K562 (cell line): ENCODE measurements around the gene HOXD12. TPM values are rescaled to one million over a fixed set of nuclear protein-coding genes. Genes with fewer than 3 reads are reported as not detected.

Source experiments
- ATF1 ChIP-seq, 2 experiments: fragments of 450-650 bp in 1 of 2; IDR thresholded peaks; 2 replicates each; pipeline ENCODE4 v1.6.1; 2016; ENCODE audit warnings: missing compliant biosample characterization in 1 of 2, missing genetic modification characterization in 1 of 2
- CC2D1A ChIP-seq: fragments of 450-650 bp; IDR thresholded peaks from 2 replicates; pipeline ENCODE4 v1.6.1; 2017; ENCODE audit warnings: mild to moderate bottlenecking
- CXXC5 ChIP-seq: fragments of 250-450 bp; sonication (Bioruptor Pico); IDR thresholded peaks from 2 replicates; pipeline ENCODE4 v1.8.0; 2022; ENCODE audit warnings: inconsistent platforms, mild to moderate bottlenecking, moderate library complexity
- E2F3 ChIP-seq: fragments of 250-450 bp; sonication (Bioruptor Pico); IDR thresholded peaks from 2 replicates; pipeline ENCODE4 v1.4.0; 2020; ENCODE audit warnings: mild to moderate bottlenecking
- JUNB ChIP-seq: fragments of 450-650 bp; formaldehyde crosslinking; conservative IDR thresholded peaks from 2 replicates; pipeline ENCODE4 v1.4.0; 2020; ENCODE audit warnings: mild to moderate bottlenecking
- JUND ChIP-seq, 2 experiments: IDR thresholded peaks; 2 replicates in 1 of 2; 3 replicates in 1 of 2; pipeline ENCODE4 v1.6.1; 2011; ENCODE audit warnings: borderline replicate concordance in 2 of 2, low read depth in 2 of 2, low read length in 2 of 2, improper control_type of control experiment in 1 of 2, missing biosample characterization in 1 of 2, missing genetic modification characterization in 1 of 2, missing genetic modification reagents in 1 of 2
- LCOR ChIP-seq: sonication (generic); formaldehyde crosslinking; IDR thresholded peaks from 2 replicates; pipeline ENCODE4 v1.8.0; 2022; ENCODE audit warnings: mild to moderate bottlenecking, missing genetic modification reagents
- NONO ChIP-seq, 2 experiments: fragments of 200-400 bp in 1 of 2; fragments of 450-650 bp in 1 of 2; formaldehyde crosslinking in 1 of 2; IDR thresholded peaks; 2 replicates each; pipeline ENCODE4 v1.6.1; 2017; ENCODE audit warnings: low read depth in 2 of 2, mild to moderate bottlenecking in 2 of 2, moderate library complexity in 2 of 2, low read length in 1 of 2
- RBM15 ChIP-seq: fragments of 200-400 bp; formaldehyde crosslinking; IDR thresholded peaks from 2 replicates; pipeline ENCODE4 v1.6.1; 2018; ENCODE audit warnings: mild to moderate bottlenecking, low read length, moderate library complexity; ENCODE audit not compliant: insufficient read depth
- SMC3 ChIP-seq: conservative IDR thresholded peaks from 2 replicates; pipeline ENCODE4 v1.6.1; 2011; ENCODE audit warnings: low read depth, low read length, improper control_type of control experiment; ENCODE audit not compliant: insufficient read depth
- ZNF507 ChIP-seq: conservative IDR thresholded peaks from 2 replicates; pipeline ENCODE4 v1.6.1; 2017; ENCODE audit warnings: missing genetic modification characterization, missing compliant biosample characterization
- polyA plus RNA-seq, 8 experiments: library from polyadenylated mRNA; depleted of rRNA in 4 of 8; stranded (reverse) in 5 of 8; unstranded in 3 of 8; fragments of >200 nt; fragmentation: Nextera tagmentation in 2 of 8; fragmentation: Illumina TruSeq in 1 of 8; extraction: Ambion mirVana in 2 of 8; extraction: Trizol in 1 of 8; gene quantifications; 2 replicates each; pipeline versions ENCODE4 v1.2.1 to v1.2.3, GENCODE V29; 2011 to 2014; ENCODE audit warnings: inconsistent platforms in 1 of 8, missing spikeins in 1 of 8
- total RNA-seq, 7 experiments: library from RNA; depleted of rRNA in 6 of 7; stranded (reverse); fragments of >200 nt in 6 of 7; fragmentation: Illumina TruSeq in 2 of 7; extraction: Trizol in 2 of 7; gene quantifications; 2 replicates each; pipeline versions ENCODE4 v1.2.1 to v1.2.3, GENCODE V29; 2011 to 2021; ENCODE audit warnings: low replicate concordance in 1 of 7
- TF ChIP-seq, protein P1 (sequence below): fragments of 250-450 bp; sonication (Bioruptor Pico); IDR thresholded peaks from 2 replicates; pipeline ENCODE4 v1.9.0; 2021; ENCODE audit warnings: mild to moderate bottlenecking, inconsistent platforms
- TF ChIP-seq, protein P2 (sequence below): sonication (generic); formaldehyde crosslinking; IDR thresholded peaks from 2 replicates; pipeline ENCODE4 v1.8.0; 2022; ENCODE audit warnings: missing genetic modification reagents, mild to moderate bottlenecking, moderate library complexity, borderline replicate concordance
- TF ChIP-seq, protein P3 (sequence below): sonication (generic); formaldehyde crosslinking; IDR thresholded peaks from 2 replicates; pipeline ENCODE4 v1.8.0; 2022; ENCODE audit warnings: mild to moderate bottlenecking, low read depth, missing genetic modification reagents
- TF ChIP-seq, protein P4 (sequence below): fragments of 450-650 bp; formaldehyde crosslinking; IDR thresholded peaks from 2 replicates; pipeline ENCODE4 v1.4.0; 2020; ENCODE audit warnings: mild to moderate bottlenecking, moderate library complexity
- TF ChIP-seq, protein P5 (sequence below), 2 experiments: IDR thresholded peaks; 2 replicates each; pipeline ENCODE4 v1.6.1; 2012; ENCODE audit warnings: improper control_type of control experiment in 2 of 2, low read depth in 2 of 2, low read length in 2 of 2, borderline replicate concordance in 1 of 2

HOXD12 gene
- total and polyA plus RNA-seq, 9 of the 15 experiments (the other 6 are each of a cell fraction or from before 2014, with no cell fraction given): not detected

DNA sequence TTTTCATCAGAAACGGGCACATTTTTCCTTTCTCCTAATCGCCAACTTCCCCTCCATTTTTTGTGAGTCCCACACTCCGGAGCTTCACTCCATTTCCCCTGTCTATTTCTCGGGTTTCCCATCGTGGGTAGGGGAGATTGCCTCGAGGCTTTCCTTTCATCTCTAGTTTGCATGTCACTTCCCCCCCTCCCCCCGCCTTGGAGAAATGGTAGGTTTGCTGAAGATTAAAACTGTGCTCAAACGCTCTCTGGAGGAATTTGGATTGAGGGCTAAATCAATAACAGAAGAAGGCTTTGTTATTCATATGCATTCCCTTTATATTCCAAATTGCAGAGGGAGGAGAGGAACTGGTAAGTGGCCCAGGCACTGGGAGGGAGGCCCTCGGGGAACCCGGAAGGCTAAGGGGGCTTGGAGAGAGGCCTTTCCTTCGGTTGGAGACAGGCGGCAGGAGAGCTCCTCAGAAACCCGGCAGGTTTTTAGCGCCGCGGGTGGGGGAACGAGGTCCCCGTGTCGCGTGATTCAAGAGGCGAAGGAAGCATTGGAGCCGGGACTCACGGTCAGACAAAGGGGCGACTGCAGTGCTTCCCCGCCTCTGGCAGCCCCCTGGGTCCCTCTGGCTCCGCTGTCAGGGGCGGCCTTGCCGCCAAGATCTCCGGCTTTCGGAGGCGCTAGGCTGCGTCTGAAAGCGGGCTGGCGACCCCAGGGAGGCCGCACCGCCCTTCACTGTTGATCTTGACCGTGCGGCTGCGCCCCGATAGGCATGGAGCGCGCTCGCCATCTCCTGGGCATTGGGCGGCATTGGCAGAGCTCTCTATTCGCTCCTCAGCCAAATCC lies 2.4 kb upstream of the HOXD12 start (continued):
- peak; percentile 91 for TF ChIP-seq SMC3
- peak; percentile 67 for TF ChIP-seq CXXC5 (CRISPR knock-in tag)
- TF ChIP-seq, protein P1, sequence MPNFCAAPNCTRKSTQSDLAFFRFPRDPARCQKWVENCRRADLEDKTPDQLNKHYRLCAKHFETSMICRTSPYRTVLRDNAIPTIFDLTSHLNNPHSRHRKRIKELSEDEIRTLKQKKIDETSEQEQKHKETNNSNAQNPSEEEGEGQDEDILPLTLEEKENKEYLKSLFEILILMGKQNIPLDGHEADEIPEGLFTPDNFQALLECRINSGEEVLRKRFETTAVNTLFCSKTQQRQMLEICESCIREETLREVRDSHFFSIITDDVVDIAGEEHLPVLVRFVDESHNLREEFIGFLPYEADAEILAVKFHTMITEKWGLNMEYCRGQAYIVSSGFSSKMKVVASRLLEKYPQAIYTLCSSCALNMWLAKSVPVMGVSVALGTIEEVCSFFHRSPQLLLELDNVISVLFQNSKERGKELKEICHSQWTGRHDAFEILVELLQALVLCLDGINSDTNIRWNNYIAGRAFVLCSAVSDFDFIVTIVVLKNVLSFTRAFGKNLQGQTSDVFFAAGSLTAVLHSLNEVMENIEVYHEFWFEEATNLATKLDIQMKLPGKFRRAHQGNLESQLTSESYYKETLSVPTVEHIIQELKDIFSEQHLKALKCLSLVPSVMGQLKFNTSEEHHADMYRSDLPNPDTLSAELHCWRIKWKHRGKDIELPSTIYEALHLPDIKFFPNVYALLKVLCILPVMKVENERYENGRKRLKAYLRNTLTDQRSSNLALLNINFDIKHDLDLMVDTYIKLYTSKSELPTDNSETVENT (CRISPR knock-in tag): 0 out of 2 replicates have a peak, but pooled peaks have one; percentile 36
- TF ChIP-seq JUNB: 0 out of 2 replicates have a peak, but pooled peaks have one; percentile 23
- TF ChIP-seq RBM15: no peak
- TF ChIP-seq, protein P2, sequence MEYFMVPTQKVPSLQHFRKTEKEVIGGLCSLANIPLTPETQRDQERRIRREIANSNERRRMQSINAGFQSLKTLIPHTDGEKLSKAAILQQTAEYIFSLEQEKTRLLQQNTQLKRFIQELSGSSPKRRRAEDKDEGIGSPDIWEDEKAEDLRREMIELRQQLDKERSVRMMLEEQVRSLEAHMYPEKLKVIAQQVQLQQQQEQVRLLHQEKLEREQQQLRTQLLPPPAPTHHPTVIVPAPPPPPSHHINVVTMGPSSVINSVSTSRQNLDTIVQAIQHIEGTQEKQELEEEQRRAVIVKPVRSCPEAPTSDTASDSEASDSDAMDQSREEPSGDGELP: 0 out of 2 replicates have a peak, but pooled peaks have one; percentile 32
- TF ChIP-seq LCOR: peak; percentile 53; the same call in 1 of the 2 replicates
- TF ChIP-seq, protein P3, sequence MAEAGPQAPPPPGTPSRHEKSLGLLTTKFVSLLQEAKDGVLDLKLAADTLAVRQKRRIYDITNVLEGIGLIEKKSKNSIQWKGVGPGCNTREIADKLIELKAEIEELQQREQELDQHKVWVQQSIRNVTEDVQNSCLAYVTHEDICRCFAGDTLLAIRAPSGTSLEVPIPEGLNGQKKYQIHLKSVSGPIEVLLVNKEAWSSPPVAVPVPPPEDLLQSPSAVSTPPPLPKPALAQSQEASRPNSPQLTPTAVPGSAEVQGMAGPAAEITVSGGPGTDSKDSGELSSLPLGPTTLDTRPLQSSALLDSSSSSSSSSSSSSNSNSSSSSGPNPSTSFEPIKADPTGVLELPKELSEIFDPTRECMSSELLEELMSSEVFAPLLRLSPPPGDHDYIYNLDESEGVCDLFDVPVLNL: no peak
- TF ChIP-seq ATF1 (CRISPR knock-in tag; IDR thresholded peaks at IDR 0.05): no peak
- TF ChIP-seq ATF1 (tag; IDR thresholded peaks at IDR 0.05): 0 out of 2 replicates have a peak, but pooled peaks have one; percentile 31
- TF ChIP-seq ZNF507 (tag): no peak
- TF ChIP-seq NONO (IDR thresholded peaks at IDR 0.05; ENCODE audit: low read depth in 2 of 2, low read length in 1 of 2): 0 out of 4 replicates have a peak, but pooled peaks of 1 of the 2 experiments have one; percentile 11
- TF ChIP-seq CC2D1A: 0 out of 2 replicates have a peak, but pooled peaks have one; percentile 32
- 0 out of 2 replicates have a peak, but pooled peaks have one; percentile 21 for TF ChIP-seq JUND (IDR thresholded peaks at IDR 0.05; ENCODE audit: borderline replicate concordance, low read depth, low read length)
- TF ChIP-seq JUND (tag; IDR thresholded peaks at IDR 0.05; ENCODE audit: borderline replicate concordance, low read depth, low read length): no peak
- TF ChIP-seq, protein P4, sequence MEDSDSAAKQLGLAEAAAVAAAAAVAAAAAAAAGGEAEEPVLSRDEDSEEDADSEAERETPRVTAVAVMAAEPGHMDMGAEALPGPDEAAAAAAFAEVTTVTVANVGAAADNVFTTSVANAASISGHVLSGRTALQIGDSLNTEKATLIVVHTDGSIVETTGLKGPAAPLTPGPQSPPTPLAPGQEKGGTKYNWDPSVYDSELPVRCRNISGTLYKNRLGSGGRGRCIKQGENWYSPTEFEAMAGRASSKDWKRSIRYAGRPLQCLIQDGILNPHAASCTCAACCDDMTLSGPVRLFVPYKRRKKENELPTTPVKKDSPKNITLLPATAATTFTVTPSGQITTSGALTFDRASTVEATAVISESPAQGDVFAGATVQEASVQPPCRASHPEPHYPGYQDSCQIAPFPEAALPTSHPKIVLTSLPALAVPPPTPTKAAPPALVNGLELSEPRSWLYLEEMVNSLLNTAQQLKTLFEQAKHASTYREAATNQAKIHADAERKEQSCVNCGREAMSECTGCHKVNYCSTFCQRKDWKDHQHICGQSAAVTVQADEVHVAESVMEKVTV (CRISPR knock-in tag): peak; percentile 89
- TF ChIP-seq E2F3: 0 out of 2 replicates have a peak, but pooled peaks have one; percentile 21
- TF ChIP-seq, protein P5, sequence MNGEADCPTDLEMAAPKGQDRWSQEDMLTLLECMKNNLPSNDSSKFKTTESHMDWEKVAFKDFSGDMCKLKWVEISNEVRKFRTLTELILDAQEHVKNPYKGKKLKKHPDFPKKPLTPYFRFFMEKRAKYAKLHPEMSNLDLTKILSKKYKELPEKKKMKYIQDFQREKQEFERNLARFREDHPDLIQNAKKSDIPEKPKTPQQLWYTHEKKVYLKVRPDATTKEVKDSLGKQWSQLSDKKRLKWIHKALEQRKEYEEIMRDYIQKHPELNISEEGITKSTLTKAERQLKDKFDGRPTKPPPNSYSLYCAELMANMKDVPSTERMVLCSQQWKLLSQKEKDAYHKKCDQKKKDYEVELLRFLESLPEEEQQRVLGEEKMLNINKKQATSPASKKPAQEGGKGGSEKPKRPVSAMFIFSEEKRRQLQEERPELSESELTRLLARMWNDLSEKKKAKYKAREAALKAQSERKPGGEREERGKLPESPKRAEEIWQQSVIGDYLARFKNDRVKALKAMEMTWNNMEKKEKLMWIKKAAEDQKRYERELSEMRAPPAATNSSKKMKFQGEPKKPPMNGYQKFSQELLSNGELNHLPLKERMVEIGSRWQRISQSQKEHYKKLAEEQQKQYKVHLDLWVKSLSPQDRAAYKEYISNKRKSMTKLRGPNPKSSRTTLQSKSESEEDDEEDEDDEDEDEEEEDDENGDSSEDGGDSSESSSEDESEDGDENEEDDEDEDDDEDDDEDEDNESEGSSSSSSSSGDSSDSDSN (IDR thresholded peaks at IDR 0.05; ENCODE audit: borderline replicate concordance in 1 of 2, low read depth in 2 of 2, low read length in 2 of 2): peak; percentile 30 to 55; a peak in 1 of 4 replicates
